Heart right ventricle (tissue), 16 donors: ENCODE data around the gene PDE9A. TPM values are rescaled to one million over a fixed set of nuclear protein-coding genes. Genes with fewer than 3 reads are reported as not detected.

ENCODE experiments used
- ATAC-seq, 8 donors: fragments of 200-7000 bp; cut with Tn5 transposase; one replicate each; pipeline ENCODE4 v1.9.1; 2020; ENCODE audit warnings: mild to moderate bottlenecking in 8 of 8, moderate library complexity in 8 of 8, moderate number of reproducible peaks in 1 of 8
- DNase-seq, 2 donors: peaks; one replicate each; pipeline ENCODE4 v3.0.0-alpha.2; 2020
- H3K27ac ChIP-seq, 10 donors: fragments of 200-600 bp; sonication (generic) in 2 of 10; one replicate each; pipeline versions ENCODE4 v1.5.0 to v1.8.0; 2020 to 2022; ENCODE audit warnings: mild to moderate bottlenecking in 3 of 10
- H3K27me3 ChIP-seq, 7 donors: fragments of 200-600 bp; one replicate each; pipeline ENCODE4 v1.8.0; 2021 to 2022; ENCODE audit warnings: mild to moderate bottlenecking in 2 of 7
- H3K36me3 ChIP-seq, 9 donors: fragments of 200-600 bp; sonication (generic) in 1 of 9; one replicate each; pipeline versions ENCODE4 v1.5.0 to v1.8.0; 2020 to 2022; ENCODE audit warnings: mild to moderate bottlenecking in 2 of 9
- H3K4me1 ChIP-seq, 9 donors: fragments of 200-600 bp; sonication (generic) in 1 of 9; one replicate each; pipeline versions ENCODE4 v1.5.0 to v1.8.0; 2020 to 2022; ENCODE audit warnings: mild to moderate bottlenecking in 4 of 9
- H3K4me3 ChIP-seq, 10 donors: fragments of 200-600 bp; sonication (generic) in 2 of 10; one replicate each; pipeline versions ENCODE4 v1.5.0 to v1.8.0; 2020 to 2022; ENCODE audit warnings: mild to moderate bottlenecking in 7 of 10, moderate library complexity in 2 of 10
- H3K9me3 ChIP-seq, 11 donors: fragments of 200-600 bp in 10 of 11; sonication (generic) in 2 of 11; one replicate each; pipeline versions ENCODE4 v1.5.0 to v1.8.0; 2013 to 2022; ENCODE audit warnings: mild to moderate bottlenecking in 2 of 11, control low read depth in 1 of 11, moderate library complexity in 1 of 11
- CTCF ChIP-seq, 9 donors: fragments of 200-600 bp; sonication (generic) in 2 of 9; IDR thresholded peaks; one replicate each; pipeline versions ENCODE4 v1.5.0 to v1.8.0; 2021 to 2022; ENCODE audit warnings: antibody characterized with exemption in 9 of 9, mild to moderate bottlenecking in 5 of 9, moderate library complexity in 1 of 9
- WGBS, 2 donors: extraction: QIAGEN DNeasy Blood & Tissue Kit; methylation state at CpG; one replicate each; pipeline ENCODE4 v1.1.7; 2013; ENCODE audit warnings: inconsistent platforms in 1 of 2; 5-methylcytosine and 5-hydroxymethylcytosine counted together
- intact Hi-C, 10 donors: fragments of 100-400 bp; cut with DNase I; formaldehyde crosslinking; loops; one replicate each; pipeline versions ENCODE4 v1.11.1 to v1.14.2; 2022
- polyA plus RNA-seq, 2 donors: library from polyadenylated mRNA; stranded (reverse); fragments of 200-250 nt; gene quantifications; one replicate each; pipeline ENCODE4 v1.2.3, GENCODE V29; 2013
- total RNA-seq, 10 donors: library from RNA; stranded (reverse); fragmentation: NEBNext Ultra II Directional in 3 of 10; extraction: Animal tissue kit (Norgen Biotek cat#: 25700) in 3 of 10; gene quantifications; one replicate each; pipeline versions ENCODE4 v1.2.1 to v1.2.4, GENCODE V29; 2021 to 2023
- donor health status: Arrhythmogenic right ventricular cardiomyopathy.
- donor health status: ischemic (EF 13 %, LVEDD 7.1; RV severe dilation, severe dysfunction).
- donor health status: healthy with polysubstance abuse.
- donor health status: DM: no; HTN: yes; CAD: no.
- donor health status: DM: no; HTN: no; CAD: no.
- donor health status: ischemic (EF 25% LVEDD 6.9; RV normal size, moderate dysfunction).
- donor health status: ischemic (EF 25% LVEDD 5.7; RV mildly dilated, moderate dysfunction).
- donor health status: healthy.
- donor health status: DM: yes; HTN: yes; CAD: no.
- donor health status: Ischemic cardiomyopathy.
- donor health status: ischemic (EF 35%, LVEDD 5.7; RV mildly dilated, moderate dysfunction).
- donor health status: nonischemic (EF 11% LVEDD 7.7; RV severe dilation, severe dysfunction).
- donor health status: DM: yes; HTN: yes; CAD: no.
- donor health status: PGD.
- donor health status: ischemic (EF 29% LVEDD 5.4; RV normal size, mild dysfunction).
- donor health status: nonischemic (EF 23%, LVEDD 6.1; RV moderate dilation, normal function).

PDE9A gene
- total and polyA plus RNA-seq, 12 donors = 1.2 to 7.0 (median 2.2) TPM

- Histone ChIP-seq H3K27me3 (peaks cover 0 to 29% (median 8%) of the 10 kb centered on the region in 7 donors), H3K4me3 (no peak overlapping the region), H3K36me3 (peaks cover 0 to 2% (median 0%) of the 10 kb centered on the region in 9 donors), H3K9me3 (no peaks in the 10 kb centered on the region), H3K4me1 (peaks cover 0 to 41% (median 22%) of the 10 kb centered on the region in 9 donors), H3K27ac (no peak overlapping the region)
- 88 to 90% methylated on average over 8 of the region's 8 CpGs for WGBS, 2 donors
- DNase-seq = no peak
- ATAC-seq = no peak
- no peak for TF ChIP-seq CTCF (IDR thresholded peaks at IDR 0.05)
- intact Hi-C loops = loop anchor here in 1 of 10 donors (10.0 kb wide), 1 partner anchor 108 kb away; no protein-coding TSS in a partner anchor
Observed at GRCh38 chr21:42676808-42677207, 23.4 kb downstream of the PDE9A start.

- Histone ChIP-seq H3K4me3 (no peak overlapping the region), H3K4me1 (peaks cover 0 to 41% (median 22%) of the 10 kb centered on the region in 9 donors), H3K27ac (peak overlapping the region in 3 of 10 donors; percentile 34 to 51 (median 40)), H3K9me3 (no peaks in the 10 kb centered on the region), H3K36me3 (peaks cover 0 to 2% (median 0%) of the 10 kb centered on the region in 9 donors), H3K27me3 (peaks cover 0 to 26% (median 4%) of the 10 kb centered on the region in 7 donors)
- intact Hi-C loops = loop anchor here in 1 of 10 donors (10.0 kb wide), 1 partner anchor 107 kb away; no protein-coding TSS in a partner anchor
- 57 to 61% methylated on average over 20 of the region's 20 CpGs for WGBS, 2 donors
- DNase-seq (peak in 1 of 2 donors; percentile 34), ATAC-seq (peak in 1 of 8 donors; percentile 2)
- TF ChIP-seq CTCF (IDR thresholded peaks at IDR 0.05) = no peak
Observed at GRCh38 chr21:42677339-42678321, 24.2 kb downstream of the PDE9A start.

GRCh38 chr21:42678618-42679295 lies 25.3 kb downstream of the PDE9A start:
- H3K9me3 ChIP-seq = no peaks in the 10 kb centered on the region
- no peak overlapping the region for H3K27ac ChIP-seq
- DNase-seq = no peak
- peaks cover 0 to 26% (median 4%) of the 10 kb centered on the region in 7 donors for H3K27me3 ChIP-seq
- TF ChIP-seq CTCF (IDR thresholded peaks at IDR 0.05) = no peak
- no peak overlapping the region for H3K4me3 ChIP-seq
- H3K4me1 ChIP-seq = peaks cover 0 to 35% (median 20%) of the 10 kb centered on the region in 9 donors
- H3K36me3 ChIP-seq = peaks cover 0 to 2% (median 0%) of the 10 kb centered on the region in 9 donors
- WGBS, 2 donors = 87 to 92% methylated on average over 23 of the region's 23 CpGs
- ATAC-seq = no peak
- intact Hi-C loops = loop anchor here in 1 of 10 donors (10.0 kb wide), 1 partner anchor 106 kb away; no protein-coding TSS in a partner anchor
